ENCODE measurements around the gene CREB3L1.

DNA sequence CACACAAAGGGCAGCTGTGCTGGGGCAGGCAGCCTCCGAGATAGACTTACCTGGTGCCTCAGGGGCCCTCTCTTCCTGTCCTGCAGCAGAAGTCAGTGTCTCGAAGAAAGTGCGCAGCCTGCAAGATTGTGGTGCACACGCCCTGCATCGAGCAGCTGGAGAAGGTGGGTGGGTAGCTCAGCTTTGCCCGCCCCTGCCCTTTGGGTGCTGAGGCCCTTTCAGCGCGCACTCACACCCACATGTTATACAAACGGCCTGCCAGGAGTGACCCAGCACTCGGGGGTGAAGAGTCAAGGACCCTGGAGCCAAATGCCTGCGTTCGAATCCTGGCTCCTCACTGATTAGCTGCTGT is 90.4 kb downstream of the CREB3L1 start:
- TF ChIP-seq, protein P1, sequence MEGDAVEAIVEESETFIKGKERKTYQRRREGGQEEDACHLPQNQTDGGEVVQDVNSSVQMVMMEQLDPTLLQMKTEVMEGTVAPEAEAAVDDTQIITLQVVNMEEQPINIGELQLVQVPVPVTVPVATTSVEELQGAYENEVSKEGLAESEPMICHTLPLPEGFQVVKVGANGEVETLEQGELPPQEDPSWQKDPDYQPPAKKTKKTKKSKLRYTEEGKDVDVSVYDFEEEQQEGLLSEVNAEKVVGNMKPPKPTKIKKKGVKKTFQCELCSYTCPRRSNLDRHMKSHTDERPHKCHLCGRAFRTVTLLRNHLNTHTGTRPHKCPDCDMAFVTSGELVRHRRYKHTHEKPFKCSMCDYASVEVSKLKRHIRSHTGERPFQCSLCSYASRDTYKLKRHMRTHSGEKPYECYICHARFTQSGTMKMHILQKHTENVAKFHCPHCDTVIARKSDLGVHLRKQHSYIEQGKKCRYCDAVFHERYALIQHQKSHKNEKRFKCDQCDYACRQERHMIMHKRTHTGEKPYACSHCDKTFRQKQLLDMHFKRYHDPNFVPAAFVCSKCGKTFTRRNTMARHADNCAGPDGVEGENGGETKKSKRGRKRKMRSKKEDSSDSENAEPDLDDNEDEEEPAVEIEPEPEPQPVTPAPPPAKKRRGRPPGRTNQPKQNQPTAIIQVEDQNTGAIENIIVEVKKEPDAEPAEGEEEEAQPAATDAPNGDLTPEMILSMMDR (IDR thresholded peaks at IDR 0.05; ENCODE audit: extremely low read depth in 1 of 2, insufficient read depth in 1 of 2, low read depth in 1 of 2, low read length in 2 of 2): no peak
- TF ChIP-seq JUN (IDR thresholded peaks at IDR 0.05; ENCODE audit: borderline replicate concordance, insufficient read depth, insufficient read length, low read depth) (no peak), MYC (IDR thresholded peaks at IDR 0.05; ENCODE audit: low read depth, low read length) (no peak)

Measured in endothelial cell of umbilical vein (primary cell).